Jurkat, Clone E6-1 (cell line): ENCODE results near the gene SBNO2.

Source experiments
- DNase-seq: peaks from one replicate; pipeline ENCODE4 v3.0.0-alpha.2; 2011; ENCODE audit warnings: low read depth, low spot score
- H3K4me3 ChIP-seq: 2 replicates; pipeline ENCODE4 v1.5.1; 2011; ENCODE audit warnings: mild to moderate bottlenecking, low read length, control low read depth, moderate library complexity

SBNO2 gene

DNA sequence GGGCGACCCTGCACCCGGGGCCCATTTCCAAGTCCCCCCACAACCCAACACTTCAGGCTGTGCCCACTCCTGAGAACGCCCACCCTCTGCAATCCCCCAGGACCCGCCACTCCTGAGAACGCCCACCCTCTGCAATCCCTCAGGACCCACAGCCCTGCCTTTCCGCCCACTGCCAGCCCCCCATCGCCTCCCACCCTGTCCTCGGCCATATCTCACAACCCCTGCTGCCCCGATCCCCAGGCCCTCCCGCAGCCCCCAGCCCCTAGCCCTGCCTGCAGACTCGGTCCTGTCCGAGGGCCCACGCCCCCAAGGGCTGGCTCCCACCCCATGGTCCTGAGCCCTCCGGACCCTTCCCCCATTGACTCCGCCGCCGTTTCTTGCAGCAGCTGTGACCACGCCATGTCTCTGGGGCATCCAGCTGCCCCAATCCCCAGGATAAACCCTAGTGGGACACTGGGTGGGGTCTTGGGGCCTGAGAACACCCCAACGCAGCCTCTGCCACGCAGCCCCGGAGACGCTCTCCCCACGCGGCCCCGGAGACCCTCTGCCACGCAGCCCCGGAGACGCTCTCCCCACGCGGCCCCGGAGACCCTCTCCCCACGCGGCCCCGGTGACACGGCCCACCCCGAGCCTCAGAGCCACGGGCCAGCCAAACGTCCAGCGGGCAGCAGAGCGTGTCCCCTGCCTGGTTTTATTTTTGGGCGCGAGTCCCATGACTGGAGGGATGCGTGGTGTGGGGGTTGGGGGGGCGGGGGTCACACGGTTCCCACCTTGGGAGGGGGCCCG lies 17.0 kb downstream of the SBNO2 start:
- no peak for DNase-seq
- no peak overlapping the region for H3K4me3 ChIP-seq

DNA sequence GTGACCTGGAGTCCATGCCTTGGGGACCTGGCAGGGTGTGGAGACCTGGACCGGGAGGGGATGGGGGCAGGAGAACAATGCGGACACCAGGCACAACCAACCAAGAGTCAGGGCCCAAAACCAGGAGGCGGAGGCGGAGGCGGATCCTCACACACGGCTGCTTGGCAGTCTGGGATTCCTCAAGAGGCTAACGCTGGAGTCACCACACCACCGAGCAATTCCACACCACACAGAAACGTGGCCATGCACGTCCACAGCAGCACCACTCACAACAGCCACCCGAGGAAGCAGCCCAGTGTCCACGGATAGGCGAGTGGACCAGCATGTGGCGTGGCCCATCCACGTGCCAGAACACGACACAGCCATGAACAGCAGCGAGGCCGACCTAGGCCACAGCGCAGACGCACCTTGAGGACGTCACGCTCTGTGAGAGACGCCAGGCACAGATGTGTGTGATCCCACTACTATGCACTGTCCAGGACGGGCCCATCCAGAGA lies 17.7 kb downstream of the SBNO2 start:
- H3K4me3 ChIP-seq: no peak overlapping the region
- no peak for DNase-seq

- no peak overlapping the region for H3K4me3 ChIP-seq
- no peak for DNase-seq
Measured at GRCh38 chr19:1155352-1156304, 18.4 kb downstream of the SBNO2 start.

GRCh38 chr19:1154731-1155351 lies 19.2 kb downstream of the SBNO2 start:
- DNase-seq: no peak
- no peak overlapping the region for H3K4me3 ChIP-seq

- no peak overlapping the region for H3K4me3 ChIP-seq
- DNase-seq: no peak
Measured at GRCh38 chr19:1153891-1154730, 20.0 kb downstream of the SBNO2 start.

- no peak overlapping the region for H3K4me3 ChIP-seq
- DNase-seq: no peak
Measured at GRCh38 chr19:1151917-1152587, 22.0 kb downstream of the SBNO2 start.

DNA sequence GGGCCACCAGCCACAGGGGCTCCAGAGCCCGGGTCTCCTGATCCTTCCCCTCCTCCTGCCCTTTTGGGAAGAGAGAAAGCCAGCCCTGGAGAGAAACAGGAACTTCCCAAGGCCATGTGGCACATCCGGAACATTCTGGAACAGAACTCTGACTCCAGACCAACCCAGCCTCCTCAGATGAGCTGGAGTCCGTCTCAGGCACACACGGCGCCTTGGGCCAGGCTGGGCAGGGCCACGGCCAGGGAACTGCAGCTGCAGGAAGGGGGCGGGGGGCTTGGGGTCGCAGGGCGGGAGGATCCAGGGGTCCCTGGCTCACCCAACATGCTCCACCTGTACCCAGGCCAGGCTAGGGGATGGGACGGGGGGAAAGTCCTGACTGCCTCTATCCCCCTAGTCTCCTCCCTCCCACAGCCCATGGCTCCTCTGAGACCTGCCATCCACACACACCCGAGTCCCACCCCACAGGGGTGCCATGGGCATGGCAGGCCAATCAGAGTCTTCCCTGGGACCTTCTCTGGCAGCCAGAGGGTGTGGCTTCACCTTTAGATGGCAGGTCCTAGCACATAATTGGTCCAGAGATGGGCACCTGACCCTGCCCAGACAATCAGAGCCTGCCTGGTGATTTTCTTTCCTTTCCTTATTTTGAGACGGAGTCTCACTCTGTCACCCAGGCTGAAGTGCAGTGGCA lies 22.9 kb downstream of the SBNO2 start:
- DNase-seq: no peak
- no peak overlapping the region for H3K4me3 ChIP-seq

DNA sequence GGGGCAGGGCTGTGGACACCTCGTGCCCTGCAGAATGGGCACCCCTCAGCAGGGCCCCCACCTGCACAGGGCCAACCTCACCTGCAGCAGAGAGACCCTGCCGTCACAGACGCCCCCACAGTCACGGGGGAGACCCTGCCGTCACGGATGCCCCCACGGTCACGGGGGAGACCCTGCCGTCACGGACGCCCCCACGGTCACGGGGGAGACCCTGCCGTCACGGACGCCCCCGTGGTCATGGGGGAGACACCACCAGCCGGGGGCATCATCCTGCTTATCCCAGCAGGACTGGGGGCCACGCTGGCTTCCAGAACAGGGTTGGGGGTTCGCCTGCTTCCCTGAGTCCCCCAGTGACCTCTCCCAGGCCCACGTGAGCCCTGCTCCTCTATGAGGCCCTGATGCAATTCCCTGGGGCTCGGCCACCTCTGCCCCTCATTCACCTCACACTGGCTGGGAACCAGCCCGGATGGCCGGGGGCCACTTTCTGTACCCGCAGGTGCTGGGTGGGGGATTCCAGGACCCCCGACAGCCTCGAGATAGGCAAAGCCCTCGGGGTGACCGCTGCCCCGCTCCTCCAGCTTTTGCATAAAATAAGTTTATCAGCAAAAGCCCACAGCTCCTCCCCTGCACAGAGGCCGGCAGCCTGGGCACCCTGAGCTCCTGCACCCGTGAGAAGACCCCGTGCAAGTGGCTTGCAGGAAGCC lies 23.6 kb downstream of the SBNO2 start:
- no peak overlapping the region for H3K4me3 ChIP-seq
- DNase-seq: no peak

DNA sequence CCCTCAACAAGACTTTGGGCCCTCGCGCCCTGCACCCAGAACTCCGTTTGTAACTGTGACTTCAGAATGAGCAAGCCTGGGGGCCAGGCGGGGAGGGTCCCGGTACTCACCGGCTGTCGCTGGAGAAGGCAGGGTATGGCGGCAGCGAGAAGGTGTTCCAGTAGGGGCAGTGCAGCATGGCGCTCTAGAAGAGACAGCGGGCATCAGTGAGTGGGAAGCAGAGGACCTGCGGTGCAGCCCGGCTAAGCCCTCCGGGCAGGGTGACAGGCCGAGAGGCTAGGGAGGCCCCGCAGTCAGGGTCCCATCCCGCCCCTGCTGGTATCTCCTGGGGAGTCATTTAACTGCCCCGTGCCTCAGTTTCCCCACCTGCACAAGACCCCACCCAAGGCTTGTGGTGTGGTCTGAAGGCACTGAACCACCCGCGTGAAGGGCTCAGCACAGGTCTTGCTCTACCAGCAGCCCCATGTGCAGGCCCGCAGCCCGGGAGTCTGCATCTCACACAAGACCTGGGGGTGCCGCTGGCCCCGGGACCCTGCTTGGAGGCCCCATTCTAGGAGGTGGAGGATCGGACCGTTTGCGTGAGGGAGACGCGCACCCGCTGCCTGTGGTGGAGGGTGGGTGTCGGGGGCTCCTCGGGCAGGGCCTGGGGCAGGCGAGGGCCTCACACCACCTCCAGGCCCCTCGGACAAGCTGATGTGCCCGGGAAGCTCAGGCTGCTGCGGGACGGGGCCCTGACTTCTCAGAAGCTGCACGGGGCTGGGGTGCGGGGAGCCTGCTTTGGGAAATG lies 24.6 kb downstream of the SBNO2 start:
- no peak overlapping the region for H3K4me3 ChIP-seq
- DNase-seq: no peak

DNA sequence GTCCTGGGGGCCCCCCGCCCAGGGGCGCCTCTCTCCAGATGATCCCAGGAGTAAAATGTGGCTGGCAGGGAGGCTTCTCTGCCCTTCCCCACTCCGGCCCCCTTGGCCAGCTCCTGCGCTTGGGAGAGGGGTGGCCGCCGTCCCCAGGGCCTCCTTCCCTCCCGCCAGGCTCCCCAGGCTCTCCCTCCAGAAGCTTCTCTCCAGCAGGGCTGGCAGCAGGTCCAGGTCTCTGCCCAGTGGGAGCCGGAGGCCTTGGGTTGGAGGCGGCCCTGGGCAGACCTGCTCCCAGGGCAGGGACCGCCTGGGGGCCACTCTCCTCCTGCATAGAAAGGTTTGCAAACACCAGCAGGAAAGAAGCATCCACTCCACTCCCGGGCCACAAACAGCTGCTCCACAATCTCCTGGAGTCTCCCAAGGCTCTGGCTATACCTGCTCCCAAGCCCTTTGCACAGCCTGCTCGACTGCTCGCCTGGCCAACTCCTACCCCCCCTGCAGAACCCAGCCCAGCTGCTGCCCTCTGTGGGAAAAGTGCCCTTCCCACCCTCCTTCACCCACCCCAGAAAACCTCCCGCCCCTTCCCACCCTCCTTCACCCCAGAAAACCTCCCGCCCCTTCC lies 26.0 kb downstream of the SBNO2 start:
- H3K4me3 ChIP-seq: no peak overlapping the region
- DNase-seq: no peak

- H3K4me3 ChIP-seq: no peak overlapping the region
- DNase-seq: no peak
Measured at GRCh38 chr19:1146858-1147780, 26.9 kb downstream of the SBNO2 start.

DNA sequence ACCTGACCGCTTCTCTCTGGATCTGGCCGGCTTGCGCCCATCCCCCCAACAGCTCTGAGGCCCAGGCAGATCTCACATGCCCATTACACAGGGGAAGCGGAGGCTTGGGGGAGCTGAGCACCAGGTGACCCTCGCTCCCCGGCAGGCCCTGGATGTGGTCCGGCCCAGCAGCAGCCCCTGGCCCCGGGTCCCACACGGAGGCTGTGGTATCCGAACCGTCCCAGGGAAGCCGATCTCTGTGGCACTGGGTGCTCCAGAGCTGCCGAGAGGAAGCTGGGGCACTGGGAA lies 27.7 kb downstream of the SBNO2 start:
- DNase-seq: no peak
- no peak overlapping the region for H3K4me3 ChIP-seq

GRCh38 chr19:1145635-1146411 lies 28.2 kb downstream of the SBNO2 start:
- no peak for DNase-seq
- no peak overlapping the region for H3K4me3 ChIP-seq

DNA sequence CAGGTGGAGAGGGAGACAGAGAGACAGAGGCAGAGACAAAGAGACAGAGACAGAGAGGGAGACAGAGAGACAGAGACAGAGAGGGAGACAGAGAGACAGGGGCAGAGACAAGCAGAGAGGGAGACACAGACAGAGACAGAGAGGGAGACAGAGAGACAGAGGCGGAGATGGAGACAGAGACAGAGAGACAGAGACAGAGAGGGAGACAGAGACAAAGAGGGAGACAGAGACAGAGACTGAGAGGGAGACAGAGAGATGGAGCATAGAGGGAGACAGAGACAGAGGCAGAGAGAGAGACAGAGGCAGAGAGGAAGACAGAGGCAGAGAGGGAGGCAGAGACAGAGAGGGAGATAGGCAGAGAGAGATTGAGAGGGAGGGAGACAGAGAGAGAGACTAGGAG lies 29.3 kb downstream of the SBNO2 start:
- DNase-seq: no peak

More for the DNA sequence above, 29.3 kb downstream of the SBNO2 start:
- no peak overlapping the region for H3K4me3 ChIP-seq
